MM.1S (cell line): ENCODE results near the gene IDI2.

ENCODE experiments used
- DNase-seq: peaks from one replicate; pipeline ENCODE4 v3.0.0-alpha.2; 2015
- H2AFZ ChIP-seq: fragments of 300-600 bp; sonication (generic); 2 replicates; pipeline ENCODE4 v1.6.0; 2016; ENCODE audit warnings: antibody characterized with exemption, low read length
- H3F3A ChIP-seq: fragments of 300-600 bp; sonication (generic); 2 replicates; pipeline ENCODE4 v1.6.1; 2016; ENCODE audit warnings: mild to moderate bottlenecking, antibody characterized with exemption, low read length, moderate library complexity, mixed read lengths; ENCODE audit not compliant: insufficient read depth
- H3K27ac ChIP-seq: fragments of 300-600 bp; sonication (generic); 2 replicates; pipeline ENCODE4 v1.5.1; 2016; ENCODE audit warnings: mild to moderate bottlenecking, low read length
- H3K27me3 ChIP-seq: fragments of 300-600 bp; sonication (generic); replicated peaks from 2 replicates; pipeline ENCODE4 v1.6.0; 2016; ENCODE audit warnings: low read length; ENCODE audit not compliant: insufficient read depth
- H3K36me3 ChIP-seq: fragments of 300-600 bp; sonication (generic); replicated peaks from 2 replicates; pipeline ENCODE4 v1.6.1; 2016; ENCODE audit warnings: mild to moderate bottlenecking, low read length, mixed read lengths; ENCODE audit not compliant: insufficient read depth
- H3K4me1 ChIP-seq: fragments of 300-600 bp; sonication (generic); 2 replicates; pipeline ENCODE4 v1.6.1; 2016; ENCODE audit warnings: low read length, mixed read lengths
- H3K4me2 ChIP-seq: fragments of 300-600 bp; sonication (generic); 2 replicates; pipeline ENCODE4 v1.6.0; 2016; ENCODE audit warnings: low read depth, low read length
- H3K4me3 ChIP-seq: fragments of 300-600 bp; sonication (generic); 2 replicates; pipeline ENCODE4 v1.5.1; 2016; ENCODE audit warnings: low read length, mixed read lengths
- H3K79me2 ChIP-seq: fragments of 300-600 bp; sonication (generic); 2 replicates; pipeline ENCODE4 v1.6.1; 2016; ENCODE audit warnings: mixed run types, low read length, mixed read lengths
- H3K9ac ChIP-seq: fragments of 300-600 bp; sonication (generic); 2 replicates; pipeline ENCODE4 v1.6.1; 2016; ENCODE audit warnings: low read length, mixed read lengths
- H3K9me2 ChIP-seq: fragments of 300-600 bp; sonication (generic); replicated peaks from 2 replicates; pipeline ENCODE4 v1.6.1; 2016; ENCODE audit warnings: mild to moderate bottlenecking, low read length, mixed read lengths; ENCODE audit not compliant: insufficient read depth
- H3K9me3 ChIP-seq: fragments of 300-600 bp; sonication (generic); replicated peaks from 2 replicates; pipeline ENCODE4 v1.6.1; 2016; ENCODE audit warnings: mild to moderate bottlenecking, low read length, mixed read lengths; ENCODE audit not compliant: insufficient read depth
- H4K20me1 ChIP-seq: fragments of 300-600 bp; sonication (generic); 2 replicates; pipeline ENCODE4 v1.6.1; 2016; ENCODE audit warnings: mild to moderate bottlenecking, low read length, moderate library complexity, mixed read lengths; ENCODE audit not compliant: insufficient read depth
- CTCF ChIP-seq: fragments of 300-600 bp; sonication (generic); IDR thresholded peaks from 2 replicates; pipeline ENCODE4 v1.5.1; 2016; ENCODE audit warnings: antibody characterized with exemption, low read length, mixed read lengths
- EZH2 ChIP-seq: fragments of 300-600 bp; sonication (generic); optimal IDR thresholded peaks from 2 replicates; pipeline ENCODE3; 2017; ENCODE audit warnings: low read depth, mild to moderate bottlenecking, antibody characterized with exemption, low read length, mixed read lengths
- EZH2phosphoT487 ChIP-seq: fragments of 300-600 bp; sonication (generic); IDR thresholded peaks from 2 replicates; pipeline ENCODE4 v1.6.1; 2018; ENCODE audit warnings: antibody characterized with exemption, low read length

The IDI2 gene

GRCh38 chr10:1024103-1024502 is 1.6 kb downstream of the IDI2 start:
- H3K9ac ChIP-seq = no peak overlapping the region
- H3K9me3 ChIP-seq = no peaks in the 10 kb centered on the region
- H3K27ac ChIP-seq = no peak overlapping the region
- H3K36me3 ChIP-seq = no peaks in the 10 kb centered on the region
- no peak overlapping the region for H3K4me3 ChIP-seq
- H4K20me1 ChIP-seq = no peaks in the 10 kb centered on the region
- no peaks in the 10 kb centered on the region for H3K79me2 ChIP-seq
- H2AFZ ChIP-seq = no peak overlapping the region
- no peaks in the 10 kb centered on the region for H3K9me2 ChIP-seq
- no peaks in the 10 kb centered on the region for H3K4me1 ChIP-seq
- no peak for TF ChIP-seq EZH2
- no peak for TF ChIP-seq CTCF
- no peak for TF ChIP-seq EZH2phosphoT487
- no peaks in the 10 kb centered on the region for H3K27me3 ChIP-seq
- H3K4me2 ChIP-seq = no peak overlapping the region
- DNase-seq = no peak
- H3F3A ChIP-seq = no peaks in the 10 kb centered on the region

GRCh38 chr10:1022413-1022812 is 3.2 kb downstream of the IDI2 start:
- no peak overlapping the region for H3K9ac ChIP-seq
- TF ChIP-seq EZH2phosphoT487 (no peak), CTCF (no peak), EZH2 (no peak)

GRCh38 chr10:1020958-1021357 is 4.7 kb downstream of the IDI2 start:
- no peaks in the 10 kb centered on the region for H3F3A ChIP-seq
- no peak for DNase-seq
- H2AFZ ChIP-seq = no peak overlapping the region
- H3K4me2 ChIP-seq = no peak overlapping the region
- peaks cover 2% of the 10 kb centered on the region for H3K36me3 ChIP-seq
- no peaks in the 10 kb centered on the region for H4K20me1 ChIP-seq
- no peaks in the 10 kb centered on the region for H3K9me3 ChIP-seq
- no peaks in the 10 kb centered on the region for H3K79me2 ChIP-seq
- no peaks in the 10 kb centered on the region for H3K27me3 ChIP-seq
- no peaks in the 10 kb centered on the region for H3K4me1 ChIP-seq
- H3K4me3 ChIP-seq = no peak overlapping the region
- no peak for TF ChIP-seq EZH2phosphoT487
- TF ChIP-seq EZH2 = no peak
- no peak for TF ChIP-seq CTCF
- no peak overlapping the region for H3K27ac ChIP-seq
- no peaks in the 10 kb centered on the region for H3K9me2 ChIP-seq
- no peak overlapping the region for H3K9ac ChIP-seq

More at GRCh38 chr10:1022413-1022812, 3.2 kb downstream of the IDI2 start:
- Histone ChIP-seq H3K4me1 (no peaks in the 10 kb centered on the region), H3K36me3 (peaks cover 2% of the 10 kb centered on the region; the same call in 1 of the 2 replicates), H3K4me2 (no peak overlapping the region), H3K4me3 (no peak overlapping the region), H3K27me3 (no peaks in the 10 kb centered on the region), H4K20me1 (no peaks in the 10 kb centered on the region), H3K9me2 (no peaks in the 10 kb centered on the region), H3K27ac (no peak overlapping the region), H2AFZ (no peak overlapping the region), H3K79me2 (no peaks in the 10 kb centered on the region), H3F3A (no peaks in the 10 kb centered on the region), H3K9me3 (no peaks in the 10 kb centered on the region)
- no peak for DNase-seq
